ENCODE measurements around the gene MCFD2. TPM values are rescaled to one million over a fixed set of nuclear protein-coding genes. Genes with fewer than 3 reads are reported as not detected.

Gene MCFD2
- total RNA-seq, 1 donor from 2014 or later, result 104 TPM

Other genes with a start within 250 kb of the MCFD2 start
- gene SOCS5, start 216.5 kb downstream of the MCFD2 start, total RNA-seq, result 24.5 TPM
- gene TTC7A, start 25.4 kb upstream of the MCFD2 start, total RNA-seq, result 35.5 TPM
- gene STPG4, start 239.5 kb upstream of the MCFD2 start, total RNA-seq, result not detected